Nephron (organoid): Measurements from ENCODE around the gene PLD1.

Experiments used
- H3K27ac Mint-ChIP-seq, 3 experiments: 2 replicates each; pipeline ENCODE4 v1.8.0; 2020; ENCODE audit warnings: mixed read lengths in 3 of 3, mild to moderate bottlenecking in 2 of 3, moderate library complexity in 1 of 3
- H3K27me3 Mint-ChIP-seq: 2 replicates; pipeline ENCODE4 v1.8.0; 2021; ENCODE audit warnings: low read depth, mild to moderate bottlenecking, moderate library complexity, mixed read lengths
- H3K36me3 Mint-ChIP-seq: 2 replicates; pipeline ENCODE4 v1.8.0; 2020; ENCODE audit warnings: low read depth, mixed read lengths
- H3K4me1 Mint-ChIP-seq: 2 replicates; pipeline ENCODE4 v1.8.0; 2020; ENCODE audit warnings: mixed read lengths
- H3K4me3 Mint-ChIP-seq, 3 experiments: 2 replicates each; pipeline ENCODE4 v1.8.0; 2020; ENCODE audit warnings: mild to moderate bottlenecking in 3 of 3, mixed read lengths in 3 of 3, moderate library complexity in 2 of 3
- H3K9me3 Mint-ChIP-seq: 2 replicates; pipeline ENCODE4 v1.8.0; 2020; ENCODE audit warnings: mixed read lengths
- CTCF ChIP-seq, 3 experiments: fragments of 200-600 bp; sonication (generic); IDR thresholded peaks; one replicate each; pipeline ENCODE4 v1.5.0; 2021; ENCODE audit warnings: antibody characterized with exemption in 3 of 3; ENCODE audit not compliant: unreplicated experiment in 3 of 3

Gene PLD1

GRCh38 chr3:171691485-171691884 is 118.8 kb downstream of the PLD1 start:
- Mint-ChIP-seq H3K4me1 (peaks cover 34% of the 10 kb centered on the region), H3K27ac (no peak overlapping the region), H3K27me3 (no peaks in the 10 kb centered on the region), H3K4me3 (no peak overlapping the region), H3K9me3 (no peaks in the 10 kb centered on the region), H3K36me3 (peaks cover 9% of the 10 kb centered on the region)
- no peak for TF ChIP-seq CTCF (IDR thresholded peaks at IDR 0.05; ENCODE audit: unreplicated experiment in 3 of 3)

GRCh38 chr3:171690281-171690680 is 120.0 kb downstream of the PLD1 start:
- H3K4me1 Mint-ChIP-seq: peaks cover 25% of the 10 kb centered on the region
- no peak for TF ChIP-seq CTCF (IDR thresholded peaks at IDR 0.05; ENCODE audit: unreplicated experiment in 3 of 3)

GRCh38 chr3:171688593-171688992 is 121.7 kb downstream of the PLD1 start:
- Mint-ChIP-seq H3K36me3 (peaks cover 18% of the 10 kb centered on the region), H3K27me3 (no peaks in the 10 kb centered on the region), H3K4me1 (peaks cover 16% of the 10 kb centered on the region), H3K4me3 (no peak overlapping the region), H3K9me3 (no peaks in the 10 kb centered on the region), H3K27ac (peak overlapping the region in 2 of 3 experiments; percentile 65 to 78)
- TF ChIP-seq CTCF (IDR thresholded peaks at IDR 0.05; ENCODE audit: unreplicated experiment in 3 of 3): no peak

More at GRCh38 chr3:171690281-171690680, 120.0 kb downstream of the PLD1 start:
- Mint-ChIP-seq H3K9me3 (no peaks in the 10 kb centered on the region), H3K27me3 (no peaks in the 10 kb centered on the region), H3K27ac (peak overlapping the region in 1 of 3 experiments; percentile 10), H3K36me3 (peaks cover 13% of the 10 kb centered on the region), H3K4me3 (no peak overlapping the region)

- TF ChIP-seq CTCF (IDR thresholded peaks at IDR 0.05; ENCODE audit: unreplicated experiment in 3 of 3): no peak
- Mint-ChIP-seq H3K27ac (peak overlapping the region in 2 of 3 experiments; percentile 75 to 78), H3K36me3 (peaks cover 18% of the 10 kb centered on the region), H3K27me3 (no peaks in the 10 kb centered on the region), H3K9me3 (no peaks in the 10 kb centered on the region), H3K4me1 (peaks cover 16% of the 10 kb centered on the region), H3K4me3 (no peak overlapping the region)
Observed at GRCh38 chr3:171688002-171688401, 122.3 kb downstream of the PLD1 start.

- Mint-ChIP-seq H3K27me3 (no peaks in the 10 kb centered on the region), H3K36me3 (peaks cover 18% of the 10 kb centered on the region), H3K4me3 (no peak overlapping the region), H3K4me1 (peaks cover 16% of the 10 kb centered on the region), H3K9me3 (no peaks in the 10 kb centered on the region), H3K27ac (peak overlapping the region in 2 of 3 experiments; percentile 75 to 78)
- TF ChIP-seq CTCF (IDR thresholded peaks at IDR 0.05; ENCODE audit: unreplicated experiment in 3 of 3): no peak
Observed at GRCh38 chr3:171687581-171687980, 122.7 kb downstream of the PLD1 start.

- Mint-ChIP-seq H3K4me3 (no peak overlapping the region), H3K4me1 (peaks cover 16% of the 10 kb centered on the region), H3K27me3 (no peaks in the 10 kb centered on the region), H3K36me3 (peaks cover 18% of the 10 kb centered on the region), H3K9me3 (no peaks in the 10 kb centered on the region), H3K27ac (peak overlapping the region in 2 of 3 experiments; percentile 75 to 78)
- no peak for TF ChIP-seq CTCF (IDR thresholded peaks at IDR 0.05; ENCODE audit: unreplicated experiment in 3 of 3)
Observed at GRCh38 chr3:171687064-171687463, 123.2 kb downstream of the PLD1 start.
